Measurements from ENCODE around the gene SLC9A3. TPM values are rescaled to one million over a fixed set of nuclear protein-coding genes. Genes with fewer than 3 reads are reported as not detected.

SLC9A3 gene
- total RNA-seq, 1 donor, result 0.86 TPM

- no peak overlapping the region for H3K4me3 ChIP-seq (ENCODE audit: low read depth, low read length)
- DNase-seq (ENCODE audit: low read depth), result no peak
- no peak for TF ChIP-seq CTCF (IDR thresholded peaks at IDR 0.05; ENCODE audit: insufficient read depth, low read depth, low read length)
Measured at GRCh38 chr5:534743-535671, 10.8 kb upstream of the SLC9A3 start.

- TF ChIP-seq CTCF (IDR thresholded peaks at IDR 0.05; ENCODE audit: insufficient read depth, low read depth, low read length), result no peak
- DNase-seq (ENCODE audit: low read depth), result no peak
- H3K4me3 ChIP-seq (ENCODE audit: low read depth, low read length), result no peak overlapping the region
Measured at GRCh38 chr5:533955-534742, 9.9 kb upstream of the SLC9A3 start.

- H3K4me3 ChIP-seq (ENCODE audit: low read depth, low read length), result no peak overlapping the region
- DNase-seq (ENCODE audit: low read depth), result no peak
- TF ChIP-seq CTCF (IDR thresholded peaks at IDR 0.05; ENCODE audit: insufficient read depth, low read depth, low read length), result no peak
Measured at GRCh38 chr5:533243-533954, 9.2 kb upstream of the SLC9A3 start.

GRCh38 chr5:532521-533242, 8.4 kb upstream of the SLC9A3 start:
- DNase-seq (ENCODE audit: low read depth), result no peak
- no peak for TF ChIP-seq CTCF (IDR thresholded peaks at IDR 0.05; ENCODE audit: insufficient read depth, low read depth, low read length)
- no peak overlapping the region for H3K4me3 ChIP-seq (ENCODE audit: low read depth, low read length)

GRCh38 chr5:531749-532315, 7.6 kb upstream of the SLC9A3 start:
- H3K4me3 ChIP-seq (ENCODE audit: low read depth, low read length), result no peak overlapping the region
- no peak for DNase-seq (ENCODE audit: low read depth)
- no peak for TF ChIP-seq CTCF (IDR thresholded peaks at IDR 0.05; ENCODE audit: insufficient read depth, low read depth, low read length)

Measured in fibroblast of villous mesenchyme (primary cell).